GM06990 (cell line): ENCODE measurements around the gene SLC29A1.

Experiments used
- DNase-seq: peaks from one replicate; pipeline ENCODE4 v3.0.0-alpha.2; 2011; ENCODE audit not compliant: insufficient read length; ENCODE audit errors: extremely low read depth
- H3K27me3 ChIP-seq: replicated peaks from 2 replicates; pipeline ENCODE4 v1.6.0; 2011; ENCODE audit warnings: low read length; ENCODE audit not compliant: control insufficient read depth, insufficient read depth
- H3K36me3 ChIP-seq: 2 replicates; pipeline ENCODE4 v1.5.1; 2011; ENCODE audit warnings: low read length; ENCODE audit not compliant: control insufficient read depth, insufficient read depth
- H3K4me3 ChIP-seq: replicated peaks from 2 replicates; pipeline ENCODE4 v1.5.1; 2011; ENCODE audit warnings: low read depth, mild to moderate bottlenecking, control low read depth, low read length
- TF ChIP-seq, protein P1 (sequence below): IDR thresholded peaks from 2 replicates; pipeline ENCODE4 v1.5.1; 2011; ENCODE audit warnings: low read length, control low read depth, mild to moderate bottlenecking, inconsistent platforms; ENCODE audit not compliant: insufficient read depth, poor library complexity, severe bottlenecking

SLC29A1 gene

DNA sequence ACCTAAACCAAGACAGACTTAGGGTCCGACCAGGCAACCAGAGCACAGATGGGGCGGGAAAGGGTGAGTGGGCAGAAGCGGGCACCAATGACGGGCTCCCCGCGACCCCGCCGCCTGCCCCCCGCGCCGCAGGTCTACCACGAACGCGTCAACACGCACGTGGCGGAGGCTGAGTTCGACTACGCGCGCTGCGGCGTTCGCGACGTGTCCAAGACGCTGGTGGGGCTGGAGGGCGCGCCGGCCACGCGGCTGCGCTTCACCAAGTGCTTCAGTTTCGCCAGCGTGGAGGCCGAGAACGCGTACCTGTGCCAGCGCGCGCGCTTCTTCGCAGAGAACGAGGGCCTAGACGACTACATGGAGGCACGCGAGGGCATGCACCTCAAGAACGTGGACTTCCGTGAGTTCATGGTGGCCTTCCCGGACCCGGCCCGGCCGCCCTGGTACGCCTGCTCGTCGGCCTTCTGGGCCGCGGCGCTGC is 51.9 kb downstream of the SLC29A1 start:
- no peaks in the 10 kb centered on the region for H3K36me3 ChIP-seq
- no peak for DNase-seq
- TF ChIP-seq, protein P1, sequence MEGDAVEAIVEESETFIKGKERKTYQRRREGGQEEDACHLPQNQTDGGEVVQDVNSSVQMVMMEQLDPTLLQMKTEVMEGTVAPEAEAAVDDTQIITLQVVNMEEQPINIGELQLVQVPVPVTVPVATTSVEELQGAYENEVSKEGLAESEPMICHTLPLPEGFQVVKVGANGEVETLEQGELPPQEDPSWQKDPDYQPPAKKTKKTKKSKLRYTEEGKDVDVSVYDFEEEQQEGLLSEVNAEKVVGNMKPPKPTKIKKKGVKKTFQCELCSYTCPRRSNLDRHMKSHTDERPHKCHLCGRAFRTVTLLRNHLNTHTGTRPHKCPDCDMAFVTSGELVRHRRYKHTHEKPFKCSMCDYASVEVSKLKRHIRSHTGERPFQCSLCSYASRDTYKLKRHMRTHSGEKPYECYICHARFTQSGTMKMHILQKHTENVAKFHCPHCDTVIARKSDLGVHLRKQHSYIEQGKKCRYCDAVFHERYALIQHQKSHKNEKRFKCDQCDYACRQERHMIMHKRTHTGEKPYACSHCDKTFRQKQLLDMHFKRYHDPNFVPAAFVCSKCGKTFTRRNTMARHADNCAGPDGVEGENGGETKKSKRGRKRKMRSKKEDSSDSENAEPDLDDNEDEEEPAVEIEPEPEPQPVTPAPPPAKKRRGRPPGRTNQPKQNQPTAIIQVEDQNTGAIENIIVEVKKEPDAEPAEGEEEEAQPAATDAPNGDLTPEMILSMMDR, result no peak
- H3K27me3 ChIP-seq, result peaks cover 5% of the 10 kb centered on the region; the same call in 1 of the 2 replicates
- H3K4me3 ChIP-seq, result no peak overlapping the region

DNA sequence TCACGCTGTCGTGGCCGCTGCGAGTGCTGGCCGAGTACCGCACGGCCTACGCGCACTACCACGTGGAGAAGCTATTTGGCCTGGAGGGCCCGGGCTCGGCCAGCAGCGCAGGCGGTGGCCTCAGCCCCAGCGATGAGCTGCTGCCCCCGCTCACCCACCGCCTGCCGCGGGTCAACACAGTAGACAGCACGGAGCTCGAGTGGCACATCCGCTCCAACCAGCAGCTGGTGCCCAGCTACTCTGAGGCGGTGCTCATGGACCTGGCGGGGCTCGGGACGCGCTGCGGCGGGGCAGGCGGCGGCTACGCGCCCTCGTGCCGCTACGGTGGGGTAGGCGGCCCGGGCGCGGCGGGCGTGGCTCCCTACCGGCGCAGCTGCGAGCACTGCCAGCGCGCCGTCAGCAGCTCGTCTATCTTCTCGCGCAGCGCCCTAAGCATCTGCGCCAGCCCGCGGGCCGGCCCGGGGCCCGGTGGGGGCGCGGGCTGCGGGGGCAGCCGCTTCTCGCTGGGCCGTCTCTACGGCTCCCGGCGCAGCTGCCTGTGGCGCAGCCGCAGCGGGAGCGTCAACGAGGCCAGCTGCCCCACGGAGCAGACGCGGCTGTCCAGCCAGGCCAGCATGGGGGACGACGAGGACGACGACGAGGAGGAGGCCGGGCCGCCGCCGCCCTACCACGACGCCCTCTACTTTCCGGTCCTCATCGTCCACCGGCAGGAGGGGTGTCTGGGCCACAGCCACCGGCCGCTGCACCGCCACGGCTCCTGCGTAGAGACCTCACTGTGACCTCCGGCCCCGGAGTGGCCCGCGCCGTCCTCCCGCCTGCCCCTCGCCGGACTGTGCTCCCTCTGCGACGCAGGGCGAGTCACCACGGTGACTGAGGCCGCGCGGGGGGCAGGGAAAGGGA is 52.6 kb downstream of the SLC29A1 start:
- TF ChIP-seq, protein P1, result no peak
- no peak for DNase-seq
- peaks cover 5% of the 10 kb centered on the region; the same call in 1 of the 2 replicates for H3K27me3 ChIP-seq
- no peaks in the 10 kb centered on the region for H3K36me3 ChIP-seq
- H3K4me3 ChIP-seq, result no peak overlapping the region

DNA sequence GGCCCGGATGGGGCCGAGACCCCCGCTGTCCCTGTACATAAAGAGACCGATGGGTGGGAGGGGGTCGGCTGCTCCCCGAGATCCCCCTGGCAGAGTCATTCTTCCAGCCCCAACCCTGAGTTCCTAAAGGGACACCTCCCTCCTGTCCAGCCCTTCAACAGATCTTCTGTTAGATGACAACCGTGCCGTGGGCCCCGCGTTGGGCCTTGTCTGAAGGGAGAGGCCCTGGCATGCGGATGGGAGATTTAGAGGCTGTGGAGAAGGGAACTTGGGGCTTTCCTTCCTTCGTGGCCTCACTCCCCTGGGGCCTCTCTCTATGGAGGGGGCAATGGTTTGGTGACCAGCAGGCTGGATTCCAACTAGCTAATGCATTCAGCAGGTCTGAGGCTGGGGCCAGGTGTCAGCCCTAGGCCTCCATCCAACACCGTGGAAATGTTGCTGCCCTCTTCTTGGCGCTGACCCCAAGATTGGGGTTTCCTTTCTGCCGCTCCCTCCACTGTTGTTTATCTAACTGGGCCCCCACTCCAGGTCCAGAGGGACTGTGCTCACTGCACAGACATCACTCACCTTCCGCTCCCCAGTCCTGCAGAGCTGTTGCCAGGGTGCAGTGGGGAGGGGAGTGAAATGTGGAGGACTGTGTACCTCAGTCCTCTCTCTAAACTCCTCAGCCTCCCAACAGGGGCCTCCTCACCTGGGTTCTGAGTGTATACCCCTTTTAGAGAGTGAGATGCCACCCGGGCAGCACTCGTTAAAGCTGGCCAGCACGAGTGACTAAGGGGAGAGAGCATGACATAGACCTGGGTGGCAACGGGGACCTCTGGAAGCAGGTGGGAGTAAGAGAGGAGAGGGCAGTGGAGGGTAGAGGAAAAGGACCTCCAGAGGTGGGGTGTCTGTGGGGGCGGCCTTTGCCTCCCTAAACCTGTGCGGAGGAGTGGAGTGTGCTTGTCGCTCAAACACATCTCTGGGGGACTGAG is 53.6 kb downstream of the SLC29A1 start:
- peaks cover 3% of the 10 kb centered on the region; the same call in 1 of the 2 replicates for H3K27me3 ChIP-seq
- H3K36me3 ChIP-seq, result no peaks in the 10 kb centered on the region
- no peak overlapping the region for H3K4me3 ChIP-seq
- no peak for DNase-seq
- TF ChIP-seq, protein P1, result no peak

DNA sequence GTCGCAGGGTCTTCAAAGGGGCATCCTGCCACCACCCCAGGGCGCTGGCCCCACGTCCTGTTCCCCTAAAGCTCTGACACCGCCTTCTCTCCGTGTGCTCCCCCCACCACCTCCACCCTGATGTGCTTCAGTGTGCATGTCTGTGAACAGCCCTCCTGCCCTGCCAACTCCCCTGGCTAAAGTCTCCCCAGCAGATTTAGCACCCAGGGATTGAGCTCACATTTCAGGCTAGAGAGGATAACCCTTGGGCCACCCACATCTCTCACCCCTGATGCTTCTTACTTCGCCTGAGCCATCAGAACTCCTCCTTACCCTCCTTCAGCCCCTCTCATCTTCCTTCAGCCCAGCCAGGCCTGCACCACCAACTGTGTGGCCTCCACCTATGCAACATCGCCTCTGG is 54.4 kb downstream of the SLC29A1 start:
- DNase-seq, result no peak
- H3K27me3 ChIP-seq, result no peaks in the 10 kb centered on the region; the same call in none of the 2 replicates
- H3K4me3 ChIP-seq, result no peak overlapping the region
- TF ChIP-seq, protein P1, result no peak
- H3K36me3 ChIP-seq, result no peaks in the 10 kb centered on the region

DNA sequence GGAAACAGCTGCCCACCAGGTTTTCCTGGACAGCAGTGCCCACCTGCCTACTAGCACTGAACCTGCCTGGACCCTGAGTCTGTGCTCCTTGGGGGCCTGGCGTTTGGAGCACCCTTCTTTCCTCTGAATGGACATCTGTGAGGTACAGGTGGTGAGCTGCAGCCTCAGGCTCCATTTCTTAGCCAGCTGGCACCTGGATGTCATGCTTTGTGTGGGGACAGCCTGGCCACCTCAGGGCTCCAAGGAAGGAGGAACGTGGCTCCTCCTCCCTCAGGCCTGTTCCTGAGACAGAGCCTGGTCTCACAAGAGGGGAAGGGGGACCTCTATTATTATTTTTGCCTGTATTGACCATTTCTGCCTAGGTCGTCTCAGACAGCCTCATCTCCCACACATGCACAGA is 54.9 kb downstream of the SLC29A1 start:
- Histone ChIP-seq H3K27me3 (no peaks in the 10 kb centered on the region; the same call in none of the 2 replicates), H3K4me3 (no peak overlapping the region), H3K36me3 (no peaks in the 10 kb centered on the region)
- TF ChIP-seq, protein P1, result no peak
- DNase-seq, result no peak
